Panc1 (cell line): ENCODE results near the gene MRPL16. TPM values are rescaled to one million over a fixed set of nuclear protein-coding genes. Genes with fewer than 3 reads are reported as not detected.
"Not testable (repeated sequence)": the region's sequence is repeated elsewhere in the genome, so short reads cannot be mapped to it uniquely, and the experiment has no call there.

Source experiments
- ATAC-seq: fragments of 200-7000 bp; cut with Tn5 transposase; 2 replicates; pipeline ENCODE4 v1.9.1; 2020; ENCODE audit warnings: mild to moderate bottlenecking, moderate library complexity
- BruUV-seq: library from RNA; stranded (reverse); fragments of 400-500 nt; replicated peaks from 2 replicates; lab custom pipeline; 2021; lab: Mats Ljungman, UMichigan
- CTCF ChIA-PET: fragments of 300-600 bp; sonication (Branson Sonifier 250); formaldehyde crosslinking; loops from one replicate; lab custom pipeline; 2022; ENCODE audit warnings: antibody characterized with exemption; lab: Charles Lee
- POLR2A ChIA-PET: fragments of 300-600 bp; sonication (Branson Sonifier 250); formaldehyde crosslinking; loops from one replicate; lab custom pipeline; 2022; ENCODE audit warnings: antibody characterized with exemption; lab: Charles Lee
- DNase-seq: peaks from one replicate; pipeline ENCODE4 v3.0.0-alpha.2; 2010; ENCODE audit warnings: low read depth, low spot score
- H3K27ac ChIP-seq: 2 replicates; pipeline ENCODE4 v1.5.1; 2011; ENCODE audit warnings: mild to moderate bottlenecking, low read length, inconsistent platforms
- H3K27me3 ChIP-seq: fragments of 200-500 bp; sonication (Bioruptor generic); 2 replicates; pipeline ENCODE4 v1.6.0; 2014; ENCODE audit warnings: low read length, inconsistent platforms; ENCODE audit not compliant: control insufficient read depth, insufficient read depth
- H3K36me3 ChIP-seq: fragments of 200-500 bp; sonication (Bioruptor generic); 2 replicates; pipeline ENCODE4 v1.5.1; 2014; ENCODE audit warnings: inconsistent platforms, mild to moderate bottlenecking, low read length, moderate library complexity; ENCODE audit not compliant: control insufficient read depth, insufficient read depth
- H3K4me1 ChIP-seq: 2 replicates; pipeline ENCODE4 v1.5.1; 2011; ENCODE audit warnings: inconsistent platforms, mild to moderate bottlenecking, low read length, moderate library complexity; ENCODE audit not compliant: control insufficient read depth, insufficient read depth
- H3K4me3 ChIP-seq, 2 experiments: 2 replicates each; pipeline ENCODE4 v1.5.1; 2011 to 2012; ENCODE audit warnings: low read depth in 2 of 2, low read length in 2 of 2, mild to moderate bottlenecking in 2 of 2, inconsistent platforms in 1 of 2, moderate library complexity in 1 of 2
- H3K9me3 ChIP-seq: fragments of 200-500 bp; sonication (Bioruptor generic); 2 replicates; pipeline ENCODE4 v1.5.1; 2014; ENCODE audit warnings: low read depth, mild to moderate bottlenecking, inconsistent platforms, low read length, moderate library complexity; ENCODE audit not compliant: control insufficient read depth, insufficient read depth
- POLR2AphosphoS5 ChIP-seq: IDR thresholded peaks from 2 replicates; pipeline ENCODE4 v1.6.1; 2012; ENCODE audit warnings: mild to moderate bottlenecking, low read depth, low read length, moderate library complexity
- SIN3A ChIP-seq: IDR thresholded peaks from 2 replicates; pipeline ENCODE4 v1.6.1; 2012; ENCODE audit warnings: low read depth, mild to moderate bottlenecking, low read length, moderate library complexity, borderline replicate concordance; ENCODE audit not compliant: insufficient read depth
- TCF7L2 ChIP-seq: IDR thresholded peaks from 2 replicates; pipeline ENCODE4 v1.6.1; 2011; ENCODE audit warnings: mild to moderate bottlenecking, low read depth, low read length, inconsistent platforms
- in situ Hi-C: cut with HindIII; loops from 2 replicates; pipeline ENCODE4 v1.10.0; 2016; ENCODE audit warnings: low sequenced_read_pairs, low pct_unique_long_range_greater_than_20kb
- intact Hi-C: fragments of 100-400 bp; cut with micrococcal nuclease; formaldehyde crosslinking; loops from one replicate; pipeline ENCODE4 v1.10.0; 2022; ENCODE audit not compliant: unreplicated experiment
- total RNA-seq: library from RNA; stranded (reverse); gene quantifications from one replicate; pipeline ENCODE4 v1.2.1, GENCODE V29; 2021; ENCODE audit not compliant: unreplicated experiment
- TF ChIP-seq, protein P1 (sequence below), 2 experiments: IDR thresholded peaks; 2 replicates each; pipeline ENCODE4 v1.6.1; 2011 to 2012; ENCODE audit warnings: low read depth in 2 of 2, control low read depth in 1 of 2, low read length in 1 of 2, mild to moderate bottlenecking in 1 of 2, moderate library complexity in 1 of 2; ENCODE audit not compliant: insufficient read depth in 1 of 2
- TF ChIP-seq, protein P2 (sequence below): fragments of 450-650 bp; IDR thresholded peaks from 2 replicates; pipeline ENCODE4 v1.5.1; 2017; ENCODE audit warnings: mild to moderate bottlenecking

MRPL16 gene
- total RNA-seq, 1 experiment from 2014 or later: 41.8 TPM

DNA sequence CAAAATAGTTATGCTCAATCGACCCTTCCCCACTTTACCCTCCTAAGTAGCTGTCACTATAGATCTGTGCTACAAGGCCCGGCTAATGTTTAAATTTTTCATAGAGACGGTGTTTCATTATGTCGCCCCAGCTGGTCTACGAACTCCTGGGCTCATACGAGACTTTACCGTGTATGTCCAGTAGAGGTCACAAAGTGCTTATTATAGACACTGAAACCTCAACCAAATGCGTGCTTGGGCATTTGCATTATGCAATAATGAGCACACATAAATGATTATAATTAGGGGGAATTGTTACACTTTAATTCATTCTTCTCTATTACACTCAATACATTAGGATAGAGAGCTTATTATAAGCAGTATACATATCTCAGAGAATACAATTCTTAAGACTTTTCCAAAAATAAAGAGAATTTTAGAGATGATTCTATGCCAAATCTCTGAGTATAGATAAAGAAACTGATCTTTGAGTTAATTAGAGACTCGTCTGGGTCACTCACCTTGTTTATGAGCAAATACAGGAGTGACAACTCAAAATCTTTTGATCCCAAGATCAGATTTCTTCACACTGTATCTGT is 12.5 kb upstream of the MRPL16 start:
- POLR2A ChIA-PET: no interaction called here
- ATAC-seq (peak; percentile 95), DNase-seq (peak; percentile 38)
- TF ChIP-seq, protein P1, sequence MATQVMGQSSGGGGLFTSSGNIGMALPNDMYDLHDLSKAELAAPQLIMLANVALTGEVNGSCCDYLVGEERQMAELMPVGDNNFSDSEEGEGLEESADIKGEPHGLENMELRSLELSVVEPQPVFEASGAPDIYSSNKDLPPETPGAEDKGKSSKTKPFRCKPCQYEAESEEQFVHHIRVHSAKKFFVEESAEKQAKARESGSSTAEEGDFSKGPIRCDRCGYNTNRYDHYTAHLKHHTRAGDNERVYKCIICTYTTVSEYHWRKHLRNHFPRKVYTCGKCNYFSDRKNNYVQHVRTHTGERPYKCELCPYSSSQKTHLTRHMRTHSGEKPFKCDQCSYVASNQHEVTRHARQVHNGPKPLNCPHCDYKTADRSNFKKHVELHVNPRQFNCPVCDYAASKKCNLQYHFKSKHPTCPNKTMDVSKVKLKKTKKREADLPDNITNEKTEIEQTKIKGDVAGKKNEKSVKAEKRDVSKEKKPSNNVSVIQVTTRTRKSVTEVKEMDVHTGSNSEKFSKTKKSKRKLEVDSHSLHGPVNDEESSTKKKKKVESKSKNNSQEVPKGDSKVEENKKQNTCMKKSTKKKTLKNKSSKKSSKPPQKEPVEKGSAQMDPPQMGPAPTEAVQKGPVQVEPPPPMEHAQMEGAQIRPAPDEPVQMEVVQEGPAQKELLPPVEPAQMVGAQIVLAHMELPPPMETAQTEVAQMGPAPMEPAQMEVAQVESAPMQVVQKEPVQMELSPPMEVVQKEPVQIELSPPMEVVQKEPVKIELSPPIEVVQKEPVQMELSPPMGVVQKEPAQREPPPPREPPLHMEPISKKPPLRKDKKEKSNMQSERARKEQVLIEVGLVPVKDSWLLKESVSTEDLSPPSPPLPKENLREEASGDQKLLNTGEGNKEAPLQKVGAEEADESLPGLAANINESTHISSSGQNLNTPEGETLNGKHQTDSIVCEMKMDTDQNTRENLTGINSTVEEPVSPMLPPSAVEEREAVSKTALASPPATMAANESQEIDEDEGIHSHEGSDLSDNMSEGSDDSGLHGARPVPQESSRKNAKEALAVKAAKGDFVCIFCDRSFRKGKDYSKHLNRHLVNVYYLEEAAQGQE (IDR thresholded peaks at IDR 0.05; ENCODE audit: insufficient read depth in 1 of 2, low read depth in 2 of 2, low read length in 1 of 2): no peak
- TF ChIP-seq, protein P2, sequence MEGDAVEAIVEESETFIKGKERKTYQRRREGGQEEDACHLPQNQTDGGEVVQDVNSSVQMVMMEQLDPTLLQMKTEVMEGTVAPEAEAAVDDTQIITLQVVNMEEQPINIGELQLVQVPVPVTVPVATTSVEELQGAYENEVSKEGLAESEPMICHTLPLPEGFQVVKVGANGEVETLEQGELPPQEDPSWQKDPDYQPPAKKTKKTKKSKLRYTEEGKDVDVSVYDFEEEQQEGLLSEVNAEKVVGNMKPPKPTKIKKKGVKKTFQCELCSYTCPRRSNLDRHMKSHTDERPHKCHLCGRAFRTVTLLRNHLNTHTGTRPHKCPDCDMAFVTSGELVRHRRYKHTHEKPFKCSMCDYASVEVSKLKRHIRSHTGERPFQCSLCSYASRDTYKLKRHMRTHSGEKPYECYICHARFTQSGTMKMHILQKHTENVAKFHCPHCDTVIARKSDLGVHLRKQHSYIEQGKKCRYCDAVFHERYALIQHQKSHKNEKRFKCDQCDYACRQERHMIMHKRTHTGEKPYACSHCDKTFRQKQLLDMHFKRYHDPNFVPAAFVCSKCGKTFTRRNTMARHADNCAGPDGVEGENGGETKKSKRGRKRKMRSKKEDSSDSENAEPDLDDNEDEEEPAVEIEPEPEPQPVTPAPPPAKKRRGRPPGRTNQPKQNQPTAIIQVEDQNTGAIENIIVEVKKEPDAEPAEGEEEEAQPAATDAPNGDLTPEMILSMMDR: peak; percentile 78
- H3K4me1 ChIP-seq: no peaks in the 10 kb centered on the region
- H3K4me3 ChIP-seq: no peak overlapping the region
- H3K27me3 ChIP-seq: no peaks in the 10 kb centered on the region
- CTCF ChIA-PET: interaction anchor here (0.9 to 1.2 kb wide), 2 partner anchors 96 to 428 kb away, joined by 6 to 7 read pairs; no protein-coding TSS in a partner anchor
- no peaks in the 10 kb centered on the region for H3K9me3 ChIP-seq
- H3K36me3 ChIP-seq: no peaks in the 10 kb centered on the region
- in situ Hi-C loops: no loop called here
- BruUV-seq: no TSS peak
- H3K27ac ChIP-seq: no peak overlapping the region
- intact Hi-C loops: loop anchor here (2.0 to 5.0 kb wide), 4 partner anchors 96 to 429 kb away; no protein-coding TSS in a partner anchor

DNA sequence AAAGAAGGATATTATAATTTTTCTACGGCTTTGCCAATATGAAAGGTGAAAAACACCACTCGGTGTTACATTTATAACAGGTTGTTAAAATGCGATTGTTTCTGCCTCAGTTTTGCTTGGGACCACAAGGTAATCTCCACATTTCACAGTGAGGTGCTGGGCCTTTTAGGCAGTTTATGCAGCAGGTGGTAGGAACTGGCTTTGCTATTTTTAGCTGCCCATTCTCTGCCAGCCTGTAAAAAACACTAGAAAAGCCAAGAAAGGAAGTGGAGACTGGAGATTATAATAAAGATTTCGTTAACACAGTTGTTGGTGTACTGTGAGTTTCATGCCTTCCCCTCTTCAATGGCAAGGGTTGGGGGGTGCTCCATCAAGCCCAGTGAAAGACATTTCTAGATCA is 8.0 kb upstream of the MRPL16 start:
- in situ Hi-C loops (no loop called here), intact Hi-C loops (no loop called here)
- no peak overlapping the region for H3K27ac ChIP-seq
- no peak overlapping the region for H3K4me3 ChIP-seq
- ATAC-seq (no peak), DNase-seq (no peak)
- CTCF ChIA-PET: no interaction called here
- H3K27me3 ChIP-seq: no peaks in the 10 kb centered on the region
- H3K4me1 ChIP-seq: no peaks in the 10 kb centered on the region
- no peaks in the 10 kb centered on the region for H3K9me3 ChIP-seq
- no peaks in the 10 kb centered on the region for H3K36me3 ChIP-seq
- no TSS peak for BruUV-seq
- TF ChIP-seq, protein P1 (IDR thresholded peaks at IDR 0.05; ENCODE audit: insufficient read depth in 1 of 2, low read depth in 2 of 2, low read length in 1 of 2): no peak
- no peak for TF ChIP-seq TCF7L2
- TF ChIP-seq, protein P2: no peak
- no peak for TF ChIP-seq SIN3A
- no peak for TF ChIP-seq POLR2AphosphoS5
- POLR2A ChIA-PET: no interaction called here

DNA sequence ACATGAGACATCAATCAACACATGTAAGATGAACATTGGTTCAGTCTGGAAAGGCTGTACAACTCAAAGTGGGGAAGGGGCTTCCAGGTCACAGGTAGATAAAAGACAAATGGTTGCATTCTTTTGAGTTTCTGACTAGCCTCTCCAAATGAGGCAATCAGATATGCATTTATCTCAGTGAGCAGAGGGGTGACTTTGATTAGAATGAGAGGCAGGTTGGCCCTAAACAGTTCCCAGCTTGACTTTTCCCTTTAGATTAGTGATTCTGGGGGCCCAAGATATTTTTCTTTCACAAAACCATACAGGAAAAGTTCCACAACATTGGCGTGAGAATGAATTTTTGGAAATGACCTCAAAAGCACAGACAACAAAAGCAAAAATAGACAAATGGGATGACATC is 5.9 kb upstream of the MRPL16 start:
- CTCF ChIA-PET, H3K4me1 ChIP-seq, DNase-seq, ATAC-seq, H3K9me3 ChIP-seq, BruUV-seq, H3K36me3 ChIP-seq, H3K27me3 ChIP-seq, H3K27ac ChIP-seq, in situ Hi-C loops, intact Hi-C loops, H3K4me3 ChIP-seq: not testable (repeated sequence)
- POLR2A ChIA-PET: interaction anchor here (0.7 kb wide), 1 partner anchor 102 kb away, joined by 3 read pairs; no protein-coding TSS in a partner anchor
